ENCODE measurements around the gene PLXNA4. TPM values are rescaled to one million over a fixed set of nuclear protein-coding genes. Genes with fewer than 3 reads are reported as not detected.

Gene PLXNA4
- total and polyA plus RNA-seq, 3 experiments from 2014 or later: 0.02 to 0.05 TPM; not detected in 1

GRCh38 chr7:132450696-132451095 lies 125.6 kb downstream of the PLXNA4 start:
- Mint-ChIP-seq H3K27me3 (no peaks in the 10 kb centered on the region), H3K9me3 (no peaks in the 10 kb centered on the region), H3K36me3 (no peaks in the 10 kb centered on the region), H3K4me1 (peaks cover 63 to 84% (median 73%) of the 10 kb centered on the region in 3 donors), H3K4me3 (peak overlapping the region in 6 of 7 donors; percentile 11 to 90 (median 60)), H3K27ac (peak overlapping the region; percentile 51 to 99 (median 89))
- Histone ChIP-seq H3K4me3 (ENCODE audit: low read length) (no peak overlapping the region), H3K9me3 (ENCODE audit: low read length) (no peaks in the 10 kb centered on the region), H3K27me3 (ENCODE audit: insufficient read depth, low read length, poor library complexity, severe bottlenecking) (no peaks in the 10 kb centered on the region), H3K27ac (ENCODE audit: low read depth, low read length) (no peak overlapping the region), H3K36me3 (ENCODE audit: insufficient read depth, low read length) (no peaks in the 10 kb centered on the region), H3K4me1 (ENCODE audit: insufficient read depth, low read length) (peaks cover 43% of the 10 kb centered on the region)
- ChIA-PET CTCF (interaction anchor here (2.2 kb wide), 1 partner anchor 130 kb away, joined by 6 read pairs; no protein-coding TSS in a partner anchor), POLR2A (no interaction called here)
- DNase-seq: no peak

GRCh38 chr7:132450188-132450587 lies 126.1 kb downstream of the PLXNA4 start:
- no peaks in the 10 kb centered on the region for H3K36me3 Mint-ChIP-seq
- H3K4me3 ChIP-seq (ENCODE audit: low read length): no peak overlapping the region
- DNase-seq: peak in 1 of 5 donors; percentile 17
- H3K9me3 Mint-ChIP-seq: no peaks in the 10 kb centered on the region
- H3K4me3 Mint-ChIP-seq: peak overlapping the region in 6 of 7 donors; percentile 11 to 90 (median 49)
- no peaks in the 10 kb centered on the region for H3K36me3 ChIP-seq (ENCODE audit: insufficient read depth, low read length)
- H3K4me1 Mint-ChIP-seq: peaks cover 62 to 82% (median 67%) of the 10 kb centered on the region in 3 donors
- no peak overlapping the region for H3K27ac ChIP-seq (ENCODE audit: low read depth, low read length)
- peak overlapping the region in 7 of 8 donors; percentile 29 to 92 (median 77) for H3K27ac Mint-ChIP-seq
- ChIA-PET POLR2A (no interaction called here), CTCF (interaction anchor here (2.2 kb wide), 1 partner anchor 131 kb away, joined by 6 read pairs; no protein-coding TSS in a partner anchor)
- no peaks in the 10 kb centered on the region for H3K9me3 ChIP-seq (ENCODE audit: low read length)
- no peaks in the 10 kb centered on the region for H3K27me3 ChIP-seq (ENCODE audit: insufficient read depth, low read length, poor library complexity, severe bottlenecking)
- peaks cover 38% of the 10 kb centered on the region for H3K4me1 ChIP-seq (ENCODE audit: insufficient read depth, low read length)
- no peaks in the 10 kb centered on the region for H3K27me3 Mint-ChIP-seq

- Mint-ChIP-seq H3K9me3 (no peaks in the 10 kb centered on the region), H3K27me3 (peaks cover 0 to 3% of the 10 kb centered on the region in 2 donors), H3K4me3 (no peak overlapping the region), H3K36me3 (no peaks in the 10 kb centered on the region), H3K4me1 (peaks cover 35 to 52% (median 41%) of the 10 kb centered on the region in 3 donors), H3K27ac (peak overlapping the region in 3 of 8 donors; percentile 22 to 62 (median 39))
- POLR2A ChIA-PET: no interaction called here
- CTCF ChIA-PET: no interaction called here
- Histone ChIP-seq H3K9me3 (ENCODE audit: low read length) (no peaks in the 10 kb centered on the region), H3K4me3 (ENCODE audit: low read length) (no peak overlapping the region), H3K27ac (ENCODE audit: low read depth, low read length) (no peak overlapping the region), H3K36me3 (ENCODE audit: insufficient read depth, low read length) (no peaks in the 10 kb centered on the region), H3K4me1 (ENCODE audit: insufficient read depth, low read length) (peaks cover 20% of the 10 kb centered on the region), H3K27me3 (ENCODE audit: insufficient read depth, low read length, poor library complexity, severe bottlenecking) (no peaks in the 10 kb centered on the region)
- no peak for DNase-seq
These were observed 129.5 kb downstream of the PLXNA4 start for GRCh38 chr7:132446666-132447278.

DNA sequence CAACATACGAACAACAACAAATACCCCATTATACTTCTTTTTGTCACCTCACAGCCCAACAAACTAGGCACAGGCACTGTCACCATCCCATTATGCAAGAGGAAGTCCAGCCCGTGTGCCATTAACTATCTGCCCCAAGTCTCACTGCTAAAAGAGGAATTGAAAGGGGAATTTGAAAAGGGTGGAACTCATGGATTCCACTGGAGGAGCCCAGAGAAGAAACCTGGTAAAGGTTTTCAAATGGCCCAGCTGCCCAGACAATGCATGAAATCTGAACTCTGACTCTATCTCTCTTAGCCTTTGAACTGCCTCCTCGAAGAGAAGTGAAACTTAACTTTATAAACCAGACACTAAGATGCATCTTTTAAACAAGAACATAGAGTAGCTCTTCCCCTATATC lies 130.0 kb downstream of the PLXNA4 start:
- Histone ChIP-seq H3K27me3 (ENCODE audit: insufficient read depth, low read length, poor library complexity, severe bottlenecking) (no peaks in the 10 kb centered on the region), H3K27ac (ENCODE audit: low read depth, low read length) (no peak overlapping the region), H3K4me3 (ENCODE audit: low read length) (no peak overlapping the region), H3K4me1 (ENCODE audit: insufficient read depth, low read length) (peaks cover 15% of the 10 kb centered on the region), H3K9me3 (ENCODE audit: low read length) (no peaks in the 10 kb centered on the region), H3K36me3 (ENCODE audit: insufficient read depth, low read length) (no peaks in the 10 kb centered on the region)
- Mint-ChIP-seq H3K36me3 (no peaks in the 10 kb centered on the region), H3K27ac (no peak overlapping the region), H3K27me3 (peaks cover 0 to 3% of the 10 kb centered on the region in 2 donors), H3K9me3 (no peaks in the 10 kb centered on the region), H3K4me3 (peak overlapping the region in 1 of 7 donors; percentile 23), H3K4me1 (peaks cover 30 to 47% (median 37%) of the 10 kb centered on the region in 3 donors)
- no peak for DNase-seq
- ChIA-PET POLR2A (no interaction called here), CTCF (no interaction called here)

- H3K27me3 ChIP-seq (ENCODE audit: insufficient read depth, low read length, poor library complexity, severe bottlenecking): no peaks in the 10 kb centered on the region
- no peaks in the 10 kb centered on the region for H3K9me3 ChIP-seq (ENCODE audit: low read length)
- POLR2A ChIA-PET: no interaction called here
- CTCF ChIA-PET: no interaction called here
- Mint-ChIP-seq H3K27me3 (peaks cover 0 to 3% of the 10 kb centered on the region in 2 donors), H3K27ac (peak overlapping the region in 2 of 8 donors; percentile 22 to 44), H3K9me3 (no peaks in the 10 kb centered on the region), H3K36me3 (no peaks in the 10 kb centered on the region), H3K4me1 (peaks cover 19 to 38% (median 23%) of the 10 kb centered on the region in 3 donors), H3K4me3 (no peak overlapping the region)
- DNase-seq: no peak
- H3K4me1 ChIP-seq (ENCODE audit: insufficient read depth, low read length): peaks cover 14% of the 10 kb centered on the region
- H3K4me3 ChIP-seq (ENCODE audit: low read length): no peak overlapping the region
- H3K27ac ChIP-seq (ENCODE audit: low read depth, low read length): no peak overlapping the region
- H3K36me3 ChIP-seq (ENCODE audit: insufficient read depth, low read length): no peaks in the 10 kb centered on the region
These were observed 132.3 kb downstream of the PLXNA4 start for GRCh38 chr7:132443761-132444520.

GRCh38 chr7:132441935-132442334 lies 134.3 kb downstream of the PLXNA4 start:
- Mint-ChIP-seq H3K36me3 (no peaks in the 10 kb centered on the region), H3K4me3 (no peak overlapping the region), H3K27me3 (peaks cover 0 to 3% of the 10 kb centered on the region in 2 donors), H3K27ac (peak overlapping the region in 1 of 8 donors; percentile 79), H3K4me1 (peaks cover 32 to 50% (median 42%) of the 10 kb centered on the region in 3 donors), H3K9me3 (no peaks in the 10 kb centered on the region)
- H3K4me3 ChIP-seq (ENCODE audit: low read length): no peak overlapping the region
- CTCF ChIA-PET: no interaction called here
- H3K27me3 ChIP-seq (ENCODE audit: insufficient read depth, low read length, poor library complexity, severe bottlenecking): no peaks in the 10 kb centered on the region
- no peak for DNase-seq
- no peak overlapping the region for H3K27ac ChIP-seq (ENCODE audit: low read depth, low read length)
- peaks cover 34% of the 10 kb centered on the region for H3K4me1 ChIP-seq (ENCODE audit: insufficient read depth, low read length)
- H3K36me3 ChIP-seq (ENCODE audit: insufficient read depth, low read length): no peaks in the 10 kb centered on the region
- POLR2A ChIA-PET: no interaction called here
- H3K9me3 ChIP-seq (ENCODE audit: low read length): no peaks in the 10 kb centered on the region

GRCh38 chr7:132440151-132440550 lies 136.1 kb downstream of the PLXNA4 start:
- Mint-ChIP-seq H3K4me3 (no peak overlapping the region), H3K36me3 (no peaks in the 10 kb centered on the region), H3K9me3 (no peaks in the 10 kb centered on the region), H3K4me1 (peaks cover 48 to 55% (median 51%) of the 10 kb centered on the region in 3 donors), H3K27me3 (peaks cover 0 to 3% of the 10 kb centered on the region in 2 donors), H3K27ac (peak overlapping the region in 1 of 8 donors; percentile 53)
- ChIA-PET POLR2A (no interaction called here), CTCF (no interaction called here)
- no peaks in the 10 kb centered on the region for H3K36me3 ChIP-seq (ENCODE audit: insufficient read depth, low read length)
- no peak overlapping the region for H3K4me3 ChIP-seq (ENCODE audit: low read length)
- no peaks in the 10 kb centered on the region for H3K9me3 ChIP-seq (ENCODE audit: low read length)
- H3K27me3 ChIP-seq (ENCODE audit: insufficient read depth, low read length, poor library complexity, severe bottlenecking): no peaks in the 10 kb centered on the region
- H3K27ac ChIP-seq (ENCODE audit: low read depth, low read length): no peak overlapping the region
- peaks cover 48% of the 10 kb centered on the region for H3K4me1 ChIP-seq (ENCODE audit: insufficient read depth, low read length)
- no peak for DNase-seq

GRCh38 chr7:132438926-132439325 lies 137.3 kb downstream of the PLXNA4 start:
- Histone ChIP-seq H3K4me3 (ENCODE audit: low read length) (no peak overlapping the region), H3K27ac (ENCODE audit: low read depth, low read length) (no peak overlapping the region), H3K27me3 (ENCODE audit: insufficient read depth, low read length, poor library complexity, severe bottlenecking) (no peaks in the 10 kb centered on the region), H3K36me3 (ENCODE audit: insufficient read depth, low read length) (no peaks in the 10 kb centered on the region), H3K4me1 (ENCODE audit: insufficient read depth, low read length) (peaks cover 60% of the 10 kb centered on the region), H3K9me3 (ENCODE audit: low read length) (no peaks in the 10 kb centered on the region)
- no peaks in the 10 kb centered on the region for H3K9me3 Mint-ChIP-seq
- ChIA-PET POLR2A (no interaction called here), CTCF (interaction anchor here (0.9 to 1.0 kb wide), 2 partner anchors 10 to 14 kb away, joined by 3 read pairs; no protein-coding TSS in a partner anchor)
- H3K4me3 Mint-ChIP-seq: no peak overlapping the region
- H3K4me1 Mint-ChIP-seq: peaks cover 56 to 66% (median 63%) of the 10 kb centered on the region in 3 donors
- H3K27ac Mint-ChIP-seq: no peak overlapping the region
- H3K27me3 Mint-ChIP-seq: peaks cover 0 to 2% of the 10 kb centered on the region in 2 donors
- DNase-seq: no peak
- H3K36me3 Mint-ChIP-seq: no peaks in the 10 kb centered on the region

Measured in CD8-positive, alpha-beta memory T cell (primary cell).